GM23338 (cell line): ENCODE measurements around the gene ELOVL7.

ENCODE experiments used
- CREB1 ChIP-seq: fragments of 250-450 bp; sonication (Bioruptor Pico); IDR thresholded peaks from 2 replicates; pipeline ENCODE4 v1.5.0; 2020; ENCODE audit warnings: low read depth, mild to moderate bottlenecking, moderate library complexity
- CTCF ChIP-seq, 2 experiments: fragments of 200-600 bp in 1 of 2; sonication (generic) in 1 of 2; conservative IDR thresholded peaks; 2 replicates each; pipeline versions ENCODE4 v1.5.1 to v1.6.1; 2016 to 2017; ENCODE audit warnings: antibody characterized with exemption in 2 of 2, low read depth in 2 of 2, mild to moderate bottlenecking in 2 of 2, moderate library complexity in 1 of 2
- EZH2 ChIP-seq: fragments of 200-600 bp; sonication (generic); IDR thresholded peaks from one replicate; pipeline ENCODE4 v1.8.0; 2017; ENCODE audit warnings: antibody characterized with exemption, mild to moderate bottlenecking, low read depth; ENCODE audit not compliant: unreplicated experiment
- EZH2phosphoT487 ChIP-seq: fragments of 200-600 bp; sonication (generic); IDR thresholded peaks from one replicate; pipeline ENCODE4 v1.8.1; 2018; ENCODE audit warnings: antibody characterized with exemption; ENCODE audit not compliant: unreplicated experiment
- JUNB ChIP-seq: IDR thresholded peaks from one replicate; pipeline ENCODE4 v1.6.1; 2016; ENCODE audit warnings: antibody characterized with exemption; ENCODE audit not compliant: unreplicated experiment
- POLR2AphosphoS5 ChIP-seq: IDR thresholded peaks from 2 replicates; pipeline ENCODE4 v1.6.1; 2016; ENCODE audit warnings: antibody characterized with exemption, low read depth
- TF ChIP-seq, protein P1 (sequence below): IDR thresholded peaks from one replicate; pipeline ENCODE4 v1.6.1; 2018; ENCODE audit warnings: antibody characterized with exemption; ENCODE audit not compliant: unreplicated experiment

- TF ChIP-seq CTCF (conservative IDR thresholded peaks at IDR 0.05; ENCODE audit: low read depth in 2 of 2) (no peak), JUNB (no peak), EZH2phosphoT487 (no peak), POLR2AphosphoS5 (no peak), EZH2 (no peak), CREB1 (CRISPR knock-in tag) (no peak)
- TF ChIP-seq, protein P1, sequence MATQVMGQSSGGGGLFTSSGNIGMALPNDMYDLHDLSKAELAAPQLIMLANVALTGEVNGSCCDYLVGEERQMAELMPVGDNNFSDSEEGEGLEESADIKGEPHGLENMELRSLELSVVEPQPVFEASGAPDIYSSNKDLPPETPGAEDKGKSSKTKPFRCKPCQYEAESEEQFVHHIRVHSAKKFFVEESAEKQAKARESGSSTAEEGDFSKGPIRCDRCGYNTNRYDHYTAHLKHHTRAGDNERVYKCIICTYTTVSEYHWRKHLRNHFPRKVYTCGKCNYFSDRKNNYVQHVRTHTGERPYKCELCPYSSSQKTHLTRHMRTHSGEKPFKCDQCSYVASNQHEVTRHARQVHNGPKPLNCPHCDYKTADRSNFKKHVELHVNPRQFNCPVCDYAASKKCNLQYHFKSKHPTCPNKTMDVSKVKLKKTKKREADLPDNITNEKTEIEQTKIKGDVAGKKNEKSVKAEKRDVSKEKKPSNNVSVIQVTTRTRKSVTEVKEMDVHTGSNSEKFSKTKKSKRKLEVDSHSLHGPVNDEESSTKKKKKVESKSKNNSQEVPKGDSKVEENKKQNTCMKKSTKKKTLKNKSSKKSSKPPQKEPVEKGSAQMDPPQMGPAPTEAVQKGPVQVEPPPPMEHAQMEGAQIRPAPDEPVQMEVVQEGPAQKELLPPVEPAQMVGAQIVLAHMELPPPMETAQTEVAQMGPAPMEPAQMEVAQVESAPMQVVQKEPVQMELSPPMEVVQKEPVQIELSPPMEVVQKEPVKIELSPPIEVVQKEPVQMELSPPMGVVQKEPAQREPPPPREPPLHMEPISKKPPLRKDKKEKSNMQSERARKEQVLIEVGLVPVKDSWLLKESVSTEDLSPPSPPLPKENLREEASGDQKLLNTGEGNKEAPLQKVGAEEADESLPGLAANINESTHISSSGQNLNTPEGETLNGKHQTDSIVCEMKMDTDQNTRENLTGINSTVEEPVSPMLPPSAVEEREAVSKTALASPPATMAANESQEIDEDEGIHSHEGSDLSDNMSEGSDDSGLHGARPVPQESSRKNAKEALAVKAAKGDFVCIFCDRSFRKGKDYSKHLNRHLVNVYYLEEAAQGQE: no peak
Measured at GRCh38 chr5:60893521-60893920, 49.5 kb upstream of the ELOVL7 start.
